Measurements from ENCODE around the gene LIMK2.
"Not testable (repeated sequence)": the region's sequence is repeated elsewhere in the genome, so short reads cannot be mapped to it uniquely, and the experiment has no call there.

The LIMK2 gene

GRCh38 chr22:31212783-31213629 lies 908 bp downstream of the LIMK2 start:
- DNase-seq: no peak

GRCh38 chr22:31215018-31215535 lies 3.0 kb downstream of the LIMK2 start:
- DNase-seq: no peak

DNA sequence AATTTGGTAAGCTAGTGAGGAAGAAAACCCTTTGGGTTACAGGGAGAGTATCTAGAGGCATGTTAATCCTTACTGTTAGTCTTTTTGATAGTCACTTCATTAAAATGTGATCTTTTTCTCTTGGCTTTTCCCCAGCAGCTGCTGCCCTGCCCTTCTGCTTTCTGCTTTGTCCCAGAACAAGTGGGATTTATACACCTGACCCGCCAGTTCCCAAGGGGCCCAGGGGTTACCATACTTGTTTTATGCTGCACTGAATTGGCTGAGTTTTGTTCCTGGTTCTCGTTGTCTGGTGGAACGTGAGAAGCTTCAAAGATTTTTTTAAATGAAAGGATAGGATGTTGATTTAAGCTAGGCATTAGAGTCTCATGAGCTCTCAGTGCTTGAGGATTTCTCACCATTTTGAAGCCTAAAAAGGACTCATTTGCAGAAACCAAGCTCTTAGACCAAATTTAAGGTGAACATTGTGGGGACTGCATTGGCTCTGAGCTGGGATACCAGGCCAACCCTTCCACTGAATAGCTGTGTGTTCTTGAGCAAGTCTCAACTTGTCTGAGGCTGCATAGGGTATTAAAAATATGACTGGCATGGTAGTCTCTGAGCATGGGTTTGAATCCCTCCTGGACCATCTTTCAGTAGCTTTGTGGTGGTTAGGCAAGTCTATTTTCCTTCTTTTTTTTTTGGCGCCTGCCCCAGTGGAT lies 6.6 kb downstream of the LIMK2 start:
- DNase-seq: no peak

GRCh38 chr22:31221084-31221483 lies 9.0 kb downstream of the LIMK2 start:
- no peak for DNase-seq

DNA sequence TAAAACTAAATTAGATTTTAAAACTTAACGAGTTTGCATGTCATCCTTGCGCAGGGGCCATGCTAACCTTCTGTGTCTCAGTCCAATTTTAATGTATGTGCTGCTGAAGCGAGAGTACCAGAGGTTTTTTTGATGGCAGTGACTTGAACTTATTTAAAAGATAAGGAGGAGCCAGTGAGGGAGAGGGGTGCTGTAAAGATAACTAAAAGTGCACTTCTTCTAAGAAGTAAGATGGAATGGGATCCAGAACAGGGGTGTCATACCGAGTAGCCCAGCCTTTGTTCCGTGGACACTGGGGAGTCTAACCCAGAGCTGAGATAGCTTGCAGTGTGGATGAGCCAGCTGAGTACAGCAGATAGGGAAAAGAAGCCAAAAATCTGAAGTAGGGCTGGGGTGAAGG lies 10.6 kb downstream of the LIMK2 start:
- no peak for DNase-seq

DNA sequence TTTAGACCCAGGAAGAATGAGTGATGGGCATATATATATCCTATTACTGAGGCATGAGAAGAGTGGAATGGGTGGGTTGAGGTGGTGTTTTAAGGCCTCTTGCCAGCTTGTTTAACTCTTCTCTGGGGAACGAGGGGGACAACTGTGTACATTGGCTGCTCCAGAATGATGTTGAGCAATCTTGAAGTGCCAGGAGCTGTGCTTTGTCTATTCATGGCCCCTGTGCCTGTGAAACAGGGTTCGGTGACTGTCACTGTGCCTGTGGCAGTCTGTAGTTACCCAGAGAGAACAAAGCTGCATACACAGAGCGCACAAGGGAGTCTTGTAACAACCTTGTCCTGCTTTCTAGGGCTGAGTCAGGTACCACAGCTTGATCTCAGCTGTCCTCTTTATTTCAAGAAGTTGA lies 11.7 kb downstream of the LIMK2 start:
- no peak for DNase-seq

DNA sequence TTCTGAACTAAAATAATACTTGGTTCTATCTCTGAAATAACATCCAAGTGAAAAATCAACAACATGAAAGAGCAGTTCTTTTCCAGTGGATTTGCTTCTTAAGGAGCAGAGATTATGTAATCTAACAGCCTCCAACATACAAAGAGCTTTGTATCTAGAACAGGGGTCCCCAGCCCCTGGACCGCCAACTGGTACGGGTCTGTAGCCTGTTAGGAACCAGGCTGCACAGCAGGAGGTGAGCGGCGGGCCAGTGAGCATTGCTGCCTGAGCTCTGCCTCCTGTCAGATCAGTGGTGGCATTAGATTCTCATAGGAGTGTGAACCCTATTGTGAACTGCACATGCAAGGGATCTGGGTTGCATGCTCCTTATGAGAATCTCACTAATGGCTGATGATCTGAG lies 12.6 kb downstream of the LIMK2 start:
- not testable (repeated sequence) for DNase-seq

DNA sequence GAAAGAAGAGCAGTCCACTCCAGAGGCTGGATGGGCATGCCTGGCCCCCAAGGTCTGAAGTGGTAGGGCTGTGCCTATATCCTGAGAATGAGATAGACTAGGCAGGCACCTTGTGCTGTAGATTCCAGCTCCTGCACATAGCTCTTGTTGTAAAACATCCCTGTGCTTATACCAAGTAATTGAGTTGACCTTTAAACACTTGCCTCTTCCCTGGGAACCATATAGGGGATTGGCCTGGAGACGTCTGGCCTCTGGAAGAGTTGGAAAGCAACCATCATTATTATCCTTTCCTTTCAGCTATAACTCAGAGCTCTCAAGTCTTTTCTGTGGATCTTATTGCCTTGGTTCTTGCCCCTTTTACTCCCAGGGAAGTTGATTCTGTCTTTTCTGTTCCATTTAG lies 15.1 kb downstream of the LIMK2 start:
- no peak for DNase-seq

GRCh38 chr22:31229402-31230079 lies 17.4 kb downstream of the LIMK2 start:
- no peak for DNase-seq

DNA sequence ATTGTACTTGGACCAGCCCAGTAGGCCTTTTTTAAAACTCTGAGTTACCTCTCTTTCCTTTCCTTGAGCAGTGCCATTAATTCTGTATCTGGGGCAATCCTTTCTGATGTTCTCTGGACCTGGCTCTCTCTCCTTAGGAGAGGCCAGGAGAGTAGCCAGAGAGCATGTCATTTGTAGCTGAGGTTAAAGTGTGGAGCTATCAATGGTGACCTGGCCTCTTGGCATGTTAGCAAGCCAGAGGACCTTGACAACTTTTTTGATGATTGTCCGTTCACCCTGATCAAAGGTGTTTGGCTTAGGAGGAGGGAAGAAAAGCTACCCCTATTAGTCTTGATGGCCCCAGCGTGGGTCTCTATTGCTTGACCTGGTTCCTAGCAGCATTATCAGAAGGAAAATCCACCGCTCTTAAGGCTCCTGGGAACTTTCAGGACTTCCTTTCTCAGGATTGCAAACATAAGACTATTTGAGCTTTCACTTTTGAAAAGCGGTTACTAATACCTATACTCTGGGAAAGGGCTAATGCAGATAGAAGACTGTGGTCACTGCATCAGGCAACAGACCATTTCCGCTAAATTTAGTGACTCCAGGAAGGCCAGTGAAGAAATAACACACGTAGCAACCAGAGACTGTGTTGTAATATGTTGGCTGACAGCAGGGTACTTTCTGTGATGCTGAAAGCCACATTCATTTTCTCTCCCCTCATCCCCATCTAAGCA lies 18.2 kb downstream of the LIMK2 start:
- DNase-seq: no peak

GRCh38 chr22:31230871-31231621 lies 18.9 kb downstream of the LIMK2 start:
- DNase-seq: peak; percentile 51

DNA sequence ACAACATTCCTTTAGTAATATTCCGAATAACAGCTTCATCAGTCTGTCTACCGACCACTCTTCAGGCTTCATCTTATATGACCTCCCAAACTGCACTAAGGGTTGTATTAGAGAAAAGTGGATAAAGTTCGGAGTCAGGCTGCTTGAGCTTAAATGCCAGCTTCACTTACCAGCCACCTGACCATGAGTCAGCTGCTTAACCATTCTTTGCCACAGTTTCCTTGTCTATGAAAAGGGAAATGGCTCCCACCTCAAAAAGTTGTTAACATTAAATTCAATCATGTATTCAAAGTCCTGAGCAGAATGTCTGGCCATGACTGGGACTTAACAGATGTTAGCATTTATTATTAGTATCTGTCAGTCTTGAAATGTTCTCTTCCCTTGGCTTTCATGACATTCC lies 20.9 kb downstream of the LIMK2 start:
- no peak for DNase-seq

- no peak for DNase-seq
Measured at GRCh38 chr22:31235081-31235480, 23.0 kb downstream of the LIMK2 start.

DNA sequence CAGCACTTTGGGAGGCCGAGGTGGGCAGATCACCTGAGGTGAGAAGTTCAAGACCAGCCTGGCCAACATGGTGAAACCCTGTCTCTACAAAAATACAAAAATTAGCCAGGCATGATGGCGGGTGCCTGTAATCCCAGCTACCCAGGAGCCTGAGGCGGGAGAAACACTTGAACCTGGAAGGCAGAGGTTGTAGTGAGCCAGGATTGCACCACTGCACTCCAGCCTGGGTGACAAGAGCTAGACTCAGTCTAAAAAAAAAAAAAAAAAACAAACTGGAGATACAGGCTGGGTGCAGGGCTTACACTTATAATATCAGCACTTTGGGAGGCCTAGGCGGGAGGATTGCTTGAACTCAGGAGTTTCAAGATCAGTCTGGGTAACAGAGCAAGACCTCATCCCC lies 23.9 kb downstream of the LIMK2 start:
- DNase-seq: not testable (repeated sequence)

DNA sequence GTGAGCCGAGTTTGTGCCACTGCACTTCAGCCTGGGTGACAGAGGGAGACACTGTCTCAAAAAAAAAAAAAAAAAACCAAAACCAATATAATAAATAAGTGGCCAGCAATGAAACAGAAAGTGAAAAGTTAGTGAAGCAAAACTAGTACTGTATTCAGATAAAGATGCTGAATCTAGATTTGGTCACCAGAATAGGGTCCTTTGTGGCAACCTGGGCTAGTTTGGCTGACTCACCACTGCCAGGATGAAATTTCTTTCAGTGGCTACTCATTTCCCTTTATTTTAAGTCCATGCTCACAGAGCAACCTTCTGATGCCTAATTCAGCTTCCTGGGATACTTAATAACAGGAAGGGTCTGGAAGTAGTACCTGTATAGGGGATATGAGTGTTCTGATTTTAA lies 26.0 kb downstream of the LIMK2 start:
- DNase-seq: no peak

GRCh38 chr22:31239771-31240370 lies 27.8 kb downstream of the LIMK2 start:
- DNase-seq: no peak

- no peak for DNase-seq
Measured at GRCh38 chr22:31241200-31241599, 29.1 kb downstream of the LIMK2 start.

- no peak for DNase-seq
Measured at GRCh38 chr22:31241936-31242335, 29.8 kb downstream of the LIMK2 start.

DNA sequence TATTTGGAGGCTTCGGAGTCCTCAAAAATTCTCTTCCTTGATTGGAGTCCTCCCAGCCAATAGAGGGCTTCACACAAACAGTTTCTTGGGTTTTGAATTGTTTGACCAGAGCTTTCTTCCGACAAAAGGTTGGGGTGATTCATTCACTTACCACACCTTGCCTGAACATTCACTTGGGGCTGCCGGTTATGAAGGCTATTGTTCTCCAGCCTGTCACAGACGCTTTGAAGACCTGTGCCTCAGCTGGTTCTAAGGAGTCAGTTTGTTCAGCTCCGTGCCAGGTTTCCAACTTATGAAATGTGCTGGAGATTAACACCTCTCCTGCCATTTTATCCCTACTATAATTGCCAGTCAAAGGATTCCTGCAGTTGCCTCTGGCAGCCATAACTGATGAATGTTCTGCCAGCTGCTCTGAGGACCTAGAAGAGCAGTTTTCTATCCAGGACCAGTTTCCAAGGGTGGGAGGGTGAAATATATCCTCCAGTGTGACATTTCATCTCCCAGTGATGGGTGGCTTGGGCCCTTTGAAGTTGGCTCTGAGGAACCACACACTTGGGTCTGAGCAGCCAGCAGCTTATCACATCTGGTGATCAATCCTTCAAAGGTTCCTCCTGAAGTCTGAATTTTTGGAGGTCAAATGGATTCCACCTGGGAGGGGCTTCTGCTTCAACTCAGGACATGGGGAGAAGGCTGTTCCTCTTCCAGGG lies 31.4 kb downstream of the LIMK2 start:
- DNase-seq: no peak

DNA sequence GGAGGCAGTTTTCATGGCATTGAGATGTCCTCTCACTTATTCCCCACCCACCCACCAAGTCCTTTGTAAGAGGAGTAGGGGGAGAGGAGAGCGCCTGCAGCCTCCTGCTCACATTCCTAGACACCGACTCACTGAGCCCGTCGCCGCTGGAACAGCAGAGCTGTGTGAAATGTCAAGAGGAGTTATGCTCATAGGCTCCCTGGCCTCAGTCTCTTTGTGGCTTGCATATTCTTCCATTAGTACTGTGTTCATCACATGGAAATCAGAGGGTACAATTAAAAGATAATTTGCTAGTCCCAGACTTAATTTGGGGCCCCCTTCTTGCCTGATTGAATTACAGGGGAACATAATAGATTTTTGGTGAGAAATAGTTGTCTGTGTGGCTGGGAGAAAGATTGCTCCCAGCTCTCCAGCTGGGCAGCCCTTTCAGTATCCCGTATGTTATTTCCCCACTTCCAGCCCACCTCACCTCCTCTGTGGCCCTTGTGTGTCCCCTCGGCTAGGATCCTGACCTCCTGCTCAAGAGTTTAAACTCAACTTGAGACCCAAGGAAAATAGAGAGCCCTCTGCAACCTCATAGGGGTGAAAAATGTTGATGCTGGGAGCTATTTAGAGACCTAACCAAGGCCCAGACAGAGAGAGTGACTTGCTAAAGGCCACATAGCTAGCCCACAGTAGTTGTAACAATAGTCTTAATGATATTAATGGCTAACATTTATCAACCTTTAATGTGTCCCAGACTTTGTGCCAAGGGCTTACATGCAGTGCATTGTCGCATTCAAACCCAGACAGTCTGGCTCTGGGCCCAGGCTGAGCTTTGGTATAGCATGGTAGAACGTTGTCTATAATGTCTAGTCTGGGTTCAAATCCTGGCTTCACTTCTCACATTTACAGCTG lies 32.2 kb downstream of the LIMK2 start:
- no peak for DNase-seq
